GM21390 (cell line): ENCODE measurements around the gene ARHGDIB.

Experiments used
- ATAC-seq: cut with Tn5 transposase; IDR thresholded peaks from one replicate; pipeline ENCODE4 v1.9.1; 2021; ENCODE audit not compliant: unreplicated experiment

The ARHGDIB gene

DNA sequence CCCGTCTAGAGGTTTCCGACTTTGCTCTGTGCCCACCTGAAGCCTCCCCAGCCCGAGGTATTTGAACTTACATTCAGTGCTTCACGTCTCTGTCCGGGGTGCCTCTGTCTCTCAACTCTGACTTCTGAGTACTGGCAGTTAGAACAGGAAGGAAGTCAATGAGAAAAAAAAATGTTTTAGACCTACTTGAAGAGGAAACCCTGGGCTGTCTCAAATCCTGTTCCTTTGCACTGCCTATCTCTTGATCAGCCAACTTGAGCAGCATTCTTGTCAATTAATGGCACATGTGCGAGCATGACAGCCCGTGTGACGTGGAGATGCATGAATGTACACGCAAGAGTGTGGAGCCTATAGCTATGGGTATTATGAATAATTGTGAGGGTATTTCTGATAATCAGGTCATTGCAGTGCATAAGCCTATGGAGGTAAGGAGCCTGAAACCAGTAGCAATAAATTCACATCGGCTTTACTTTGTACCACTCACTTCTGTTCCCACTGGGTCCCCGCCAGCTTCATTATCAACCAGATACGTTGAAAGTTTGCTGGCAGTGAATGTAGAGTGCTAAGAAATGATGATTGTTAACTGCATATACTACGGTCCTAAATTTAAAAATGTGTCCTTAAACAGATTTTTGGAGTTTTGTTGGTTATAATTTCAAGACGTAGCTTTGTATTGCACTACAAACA, at the start of gene ARHGDIB:
ARHGDIB (minus strand) TSS at position 136 of the 687 bp plus-strand sequence. CDS start 10,889 bp downstream, outside the sequence.
- peak; percentile 63 for ATAC-seq

DNA sequence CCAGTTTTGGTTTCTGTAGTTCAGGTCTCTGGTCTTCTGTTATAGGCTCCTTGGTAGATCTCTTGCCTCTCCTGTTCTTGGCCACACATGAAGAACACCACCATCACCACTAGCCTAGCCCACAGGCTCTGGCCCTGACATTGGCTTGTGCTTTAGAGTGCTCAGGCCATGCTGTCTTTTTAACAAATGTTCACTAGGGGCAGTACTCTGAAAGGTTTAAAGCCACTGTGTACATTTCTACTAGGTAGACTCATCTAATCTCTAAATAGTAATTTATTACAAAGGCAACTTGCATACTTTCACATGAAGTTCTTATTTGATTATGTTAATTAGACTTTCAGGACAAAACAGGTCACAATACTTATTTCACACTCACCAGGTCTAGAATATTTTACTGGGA, 49.8 kb upstream of the ARHGDIB start:
- ATAC-seq: no peak

DNA sequence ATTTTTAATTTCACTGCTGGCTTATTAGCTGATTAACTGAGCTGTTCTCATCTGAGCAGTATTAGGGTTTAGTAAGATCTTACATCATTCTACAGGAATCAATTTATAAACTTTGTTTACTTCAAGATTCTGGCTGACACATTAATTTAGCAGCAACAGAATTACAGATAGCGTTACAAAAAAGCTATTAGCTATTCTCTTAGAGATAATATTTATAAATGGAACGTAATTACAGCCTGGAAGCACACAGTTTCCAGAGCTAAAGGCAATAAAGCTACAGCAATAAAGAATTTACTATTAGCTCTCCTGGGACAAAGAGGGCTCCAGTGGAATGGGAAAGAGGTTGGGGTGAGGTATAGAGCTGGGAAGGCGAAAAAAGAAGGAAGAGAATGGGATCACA, 46.1 kb upstream of the ARHGDIB start:
- ATAC-seq: no peak

DNA sequence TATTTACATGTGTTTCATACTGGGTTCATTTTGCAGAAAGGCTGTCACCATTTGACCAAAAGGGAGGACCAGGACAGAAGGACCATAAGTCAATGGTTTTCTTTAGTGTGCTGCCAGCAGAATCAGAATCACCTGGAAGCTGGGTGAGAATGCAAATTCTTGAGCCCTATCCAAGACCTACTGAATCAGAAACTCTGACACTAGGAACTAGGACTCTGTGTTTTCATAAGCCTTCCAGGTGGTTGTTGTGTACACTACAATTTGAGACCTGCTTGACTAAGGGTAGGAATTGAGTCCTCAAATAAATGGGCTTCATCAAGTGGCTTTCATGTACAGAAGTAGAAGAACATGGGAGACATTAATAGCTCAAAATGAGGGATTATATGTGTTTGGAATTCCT, 43.7 kb upstream of the ARHGDIB start:
- ATAC-seq: no peak

DNA sequence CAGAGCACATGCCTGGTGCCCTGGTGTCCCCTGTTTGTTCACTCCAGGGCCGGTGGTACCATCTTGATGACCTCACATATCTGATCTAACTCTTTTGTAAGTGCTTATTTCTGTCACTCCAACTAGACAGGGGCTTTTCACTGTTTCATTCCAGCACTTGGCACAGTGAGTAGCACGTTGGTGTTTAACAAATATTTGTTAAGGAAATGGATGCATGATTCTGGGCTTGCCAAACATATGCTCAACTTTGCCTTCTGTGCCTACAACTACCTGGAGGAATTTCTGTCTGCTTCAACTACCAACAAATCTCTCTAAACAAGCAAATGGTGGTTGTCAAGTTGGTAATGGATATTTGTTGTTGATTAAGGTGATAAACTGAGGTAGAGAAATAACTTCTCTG, 43.0 kb upstream of the ARHGDIB start:
- no peak for ATAC-seq

DNA sequence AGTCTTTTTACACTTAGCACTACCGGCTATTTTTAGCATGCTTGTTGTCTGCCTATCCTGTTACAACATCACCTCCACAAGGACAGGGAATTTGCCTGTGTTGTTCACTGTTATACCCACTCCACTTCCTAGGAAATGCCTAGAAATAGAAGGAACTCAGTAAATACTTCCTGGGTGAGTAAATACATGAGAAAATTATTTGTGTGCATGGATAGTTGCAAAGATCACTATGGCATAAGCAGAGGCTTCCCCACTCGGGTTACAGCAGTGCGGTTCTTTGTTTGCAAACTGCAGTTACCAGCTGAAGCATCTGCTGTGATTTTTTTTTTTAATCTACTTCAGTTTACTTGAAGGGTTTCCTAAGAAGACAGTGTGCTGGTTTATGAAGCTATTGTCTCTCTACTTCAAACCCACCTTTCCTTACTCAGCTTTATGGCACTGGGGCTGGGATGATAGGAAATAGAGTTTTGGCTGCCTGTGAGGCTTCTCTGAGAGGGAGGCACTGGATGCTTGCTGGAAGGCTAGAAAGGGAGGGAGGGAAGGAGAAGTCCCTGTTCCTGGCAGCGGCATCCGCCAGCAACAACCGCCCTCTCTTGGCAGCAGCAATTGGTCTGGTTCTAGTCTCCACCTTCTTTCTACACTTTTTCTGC, 40.5 kb upstream of the ARHGDIB start:
- ATAC-seq: no peak

DNA sequence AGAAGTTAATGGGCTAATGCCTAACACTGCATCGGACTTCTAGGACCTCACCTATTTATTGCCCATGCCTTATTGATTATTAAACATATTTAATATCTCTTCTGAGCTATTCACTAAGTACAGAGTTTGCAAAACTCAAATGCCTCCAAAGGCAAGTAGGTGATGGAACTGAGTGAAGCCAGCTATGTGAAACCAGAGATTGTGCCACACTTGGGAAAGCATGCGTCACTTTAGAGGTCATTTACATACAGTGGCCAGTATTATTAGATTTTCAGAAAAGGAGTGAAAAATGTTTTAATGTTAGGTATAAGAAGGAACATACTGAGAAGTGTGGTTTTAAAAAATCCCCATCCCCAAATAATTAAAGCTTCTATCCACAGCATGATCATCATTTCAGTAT, 39.2 kb upstream of the ARHGDIB start:
- no peak for ATAC-seq

DNA sequence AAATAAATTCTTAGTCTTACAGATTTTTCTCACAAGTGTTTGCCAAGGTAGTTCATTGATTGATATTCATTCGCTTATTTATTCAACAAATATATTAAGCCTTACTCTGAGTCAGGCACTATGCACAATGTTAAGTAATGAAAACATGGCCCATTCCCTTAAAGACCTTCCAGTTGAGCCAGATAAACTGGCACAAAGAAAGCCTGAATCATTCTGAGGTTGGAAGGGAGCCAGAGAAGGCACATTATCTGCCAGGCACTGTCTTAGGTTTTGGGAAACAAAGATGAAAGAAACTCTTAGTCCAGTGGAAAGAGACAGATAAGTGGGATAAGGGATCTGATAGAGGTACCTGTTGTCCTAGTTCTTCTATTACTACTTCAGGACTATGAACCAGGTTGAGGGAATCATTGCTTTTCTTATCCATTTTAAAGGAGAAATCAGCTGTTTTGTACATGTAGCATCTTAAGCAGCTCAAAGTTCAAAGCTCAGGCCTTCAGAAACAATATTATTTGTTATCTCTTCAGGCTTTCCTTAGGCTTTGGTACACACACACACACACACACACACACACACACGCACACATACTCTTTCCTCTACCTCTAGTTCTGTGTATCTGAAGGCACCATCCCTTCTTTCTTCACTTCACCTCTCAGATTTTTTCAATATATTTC, 38.4 kb upstream of the ARHGDIB start:
- no peak for ATAC-seq

DNA sequence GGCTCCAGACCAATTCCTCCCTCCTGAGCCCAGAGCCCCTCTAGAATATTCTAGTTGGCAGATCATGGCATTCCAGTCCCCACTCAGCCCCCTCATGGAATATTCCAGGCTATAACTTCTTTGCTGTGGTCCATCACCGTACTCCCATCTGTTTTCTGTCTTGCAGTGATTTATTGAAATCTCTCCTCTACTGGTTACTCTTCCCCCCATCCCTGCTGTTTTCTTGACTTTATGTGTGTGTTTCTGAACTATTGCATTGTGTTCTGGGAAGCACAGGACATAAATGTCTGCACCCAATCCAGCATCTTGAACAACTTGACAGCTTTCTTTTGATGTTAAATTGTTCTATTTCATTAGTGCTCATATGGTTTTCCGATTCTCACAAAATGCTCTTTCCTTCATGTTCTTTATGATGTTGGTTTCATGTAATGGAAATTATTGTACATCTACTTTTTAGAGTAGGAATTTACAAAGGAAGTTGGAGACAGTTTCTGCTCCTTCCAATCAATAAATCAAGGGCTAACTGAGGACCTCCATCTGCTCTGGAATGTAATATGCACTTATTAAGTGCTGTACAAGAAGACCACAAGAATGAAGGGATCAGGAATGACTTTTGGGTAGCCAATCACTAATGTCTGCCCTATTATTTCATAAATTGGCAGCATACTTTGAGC, 37.8 kb upstream of the ARHGDIB start:
- ATAC-seq: no peak

DNA sequence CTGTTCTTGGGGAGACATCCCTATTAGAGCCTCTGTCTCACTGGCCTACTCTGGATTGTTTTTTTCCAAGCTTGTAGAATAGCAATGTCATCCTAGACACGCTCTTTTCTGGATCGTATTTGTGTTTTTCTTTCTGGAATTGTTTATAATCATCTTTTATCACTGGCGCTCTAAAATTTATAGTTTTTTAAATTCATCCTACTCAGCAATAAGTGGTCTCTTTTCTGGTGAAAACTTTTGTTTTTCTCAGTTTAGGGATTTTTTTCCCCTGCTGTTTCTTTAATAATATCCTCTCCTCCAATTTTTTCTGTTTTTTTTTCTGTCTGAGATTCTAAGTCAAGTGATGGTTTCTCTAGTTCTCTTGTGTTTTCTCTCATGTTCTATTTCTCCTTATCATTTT, 36.6 kb upstream of the ARHGDIB start:
- no peak for ATAC-seq

DNA sequence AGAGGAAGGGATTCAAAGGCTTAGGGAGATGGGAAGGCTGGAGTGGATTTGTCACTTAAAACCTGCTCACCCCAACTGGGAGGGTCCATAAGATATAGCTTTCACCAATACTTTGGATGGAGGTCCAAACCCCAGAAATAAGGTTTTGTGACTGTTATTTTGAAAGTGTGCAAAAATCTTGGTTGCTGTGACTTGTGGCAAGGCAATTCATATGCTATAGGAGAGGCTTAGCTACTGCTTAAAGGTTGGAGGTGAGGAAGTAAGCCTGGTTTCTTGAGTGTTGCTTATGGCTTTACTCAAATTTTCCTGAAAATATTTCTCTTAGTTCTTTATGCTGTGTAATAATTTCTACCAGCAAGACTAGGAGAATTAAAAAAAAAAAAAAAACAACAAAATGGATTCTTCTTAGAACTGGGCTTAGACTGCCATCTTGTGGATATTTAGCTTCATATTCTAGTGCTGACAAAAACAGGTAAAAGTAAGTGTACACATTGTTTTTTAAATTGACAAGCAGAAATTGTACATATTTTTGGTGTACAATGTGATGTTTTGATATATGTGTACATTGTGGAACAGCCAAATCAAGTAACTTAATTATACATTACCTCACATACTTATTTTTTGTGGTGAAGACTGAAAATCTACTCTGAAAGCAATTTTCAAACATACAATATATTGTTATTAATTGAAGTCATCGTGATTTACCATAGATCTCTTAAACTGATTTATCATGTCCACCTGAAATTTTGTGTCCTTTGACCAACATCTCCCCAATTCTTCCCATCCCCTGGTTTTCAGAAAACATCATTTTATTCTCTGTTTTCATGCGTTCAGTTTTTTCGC, 34.4 kb upstream of the ARHGDIB start:
- no peak for ATAC-seq

DNA sequence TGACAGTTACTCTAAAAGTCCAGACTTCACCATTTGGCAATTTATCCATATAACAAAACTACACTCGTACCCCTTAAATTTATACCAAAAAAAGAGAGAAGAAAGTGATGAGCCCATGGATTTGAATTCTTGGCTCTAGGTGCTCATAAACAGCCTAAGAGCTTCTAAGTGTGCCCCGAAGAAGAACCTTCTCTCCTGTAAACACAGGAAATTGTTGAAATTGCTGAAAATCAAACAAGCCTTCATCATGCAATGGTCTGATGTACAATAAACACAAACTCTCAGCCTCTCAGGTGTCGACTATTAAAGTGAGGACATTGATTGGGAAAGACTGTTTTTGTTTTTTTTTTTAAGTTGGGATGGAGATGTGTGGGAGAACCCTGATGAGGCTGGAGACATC, 33.2 kb upstream of the ARHGDIB start:
- ATAC-seq: no peak

DNA sequence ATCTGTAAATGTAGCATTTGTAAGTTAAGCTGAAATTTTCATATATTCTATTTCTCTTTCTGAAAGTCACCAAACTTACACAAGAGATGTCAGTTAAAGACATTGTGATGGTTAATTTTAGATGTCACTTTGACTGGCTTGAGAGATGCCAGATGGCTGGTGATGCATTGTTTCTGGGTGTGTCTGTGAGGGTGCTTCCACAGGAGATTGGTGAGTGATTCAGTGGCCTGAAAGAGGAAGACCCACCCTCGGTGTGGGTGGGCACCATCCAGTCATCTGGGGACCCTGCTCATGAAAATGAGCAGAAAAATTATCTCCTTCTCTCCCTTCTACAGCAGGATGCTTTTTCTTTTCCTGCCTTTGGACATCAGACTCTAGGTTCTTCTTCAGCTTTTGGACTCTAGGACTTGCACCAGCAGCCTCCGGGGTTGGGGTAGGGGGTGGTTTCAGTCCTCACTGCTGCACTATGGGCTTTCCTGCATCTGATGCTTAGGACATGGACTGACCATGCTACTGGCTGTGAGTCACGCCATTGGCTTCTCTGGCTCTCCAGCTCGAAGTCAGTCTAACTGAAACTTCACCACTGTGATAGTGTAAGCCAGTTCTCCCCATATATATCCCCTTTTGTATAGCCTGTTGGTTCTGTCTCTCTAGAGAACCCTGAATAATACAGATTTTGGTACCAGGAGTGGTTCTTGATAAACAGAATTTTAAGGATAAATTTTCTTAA, 32.3 kb upstream of the ARHGDIB start:
- ATAC-seq: no peak

DNA sequence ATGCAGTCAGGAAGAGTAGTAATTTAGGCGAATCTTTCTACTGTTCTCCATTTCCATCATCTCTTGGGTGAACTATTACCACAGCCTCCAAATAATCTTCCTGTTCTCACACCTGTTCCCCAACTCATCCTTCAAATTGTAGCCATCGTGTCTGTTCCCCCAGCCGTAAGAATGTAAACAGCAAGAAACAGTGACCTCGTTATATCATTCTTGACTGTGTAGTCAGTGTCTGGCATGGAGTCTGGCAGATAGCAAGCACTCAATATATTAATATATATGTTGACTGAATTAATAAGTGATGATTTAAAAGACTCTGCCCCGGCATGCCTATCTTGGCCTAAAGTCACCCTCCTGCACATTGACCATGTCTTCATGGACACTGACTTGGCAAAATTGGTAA, 31.7 kb upstream of the ARHGDIB start:
- ATAC-seq: no peak

DNA sequence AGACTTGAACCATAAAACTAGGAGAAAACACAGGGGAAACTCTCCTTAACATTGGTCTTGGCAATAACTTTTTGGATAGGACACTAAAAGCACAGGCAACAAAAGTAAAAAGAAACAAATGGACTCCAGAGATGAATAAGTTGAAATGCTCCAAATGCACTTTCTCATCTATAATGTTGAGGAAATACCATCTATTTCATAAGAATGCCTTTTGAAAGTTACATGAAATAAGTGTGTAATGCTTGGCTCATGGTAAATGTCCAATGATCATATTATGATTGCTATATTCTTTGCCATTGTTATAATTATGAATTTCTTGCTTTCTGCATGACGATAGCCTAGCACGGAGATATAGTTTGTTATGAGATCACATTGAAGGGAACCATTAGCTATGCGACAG, 31.3 kb upstream of the ARHGDIB start:
- ATAC-seq: no peak

DNA sequence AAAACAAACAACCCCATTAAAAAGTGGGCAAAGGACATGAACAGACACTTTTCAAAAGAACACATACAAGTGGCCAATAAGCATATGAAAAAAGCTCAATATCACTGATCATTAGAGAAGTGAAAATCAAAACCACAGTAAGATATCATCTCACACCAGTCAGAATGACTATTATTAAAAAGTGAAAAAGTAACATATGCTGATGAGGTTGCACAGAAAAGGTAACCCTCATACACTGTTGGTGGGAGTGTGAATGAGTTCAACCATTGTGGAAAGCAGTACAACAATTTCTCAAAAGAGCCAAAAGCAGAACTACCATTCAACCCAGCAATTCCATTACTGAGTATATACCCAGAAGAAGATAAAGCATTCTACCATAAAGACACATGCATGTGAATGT, 29.7 kb upstream of the ARHGDIB start:
- peak; percentile 56 for ATAC-seq

DNA sequence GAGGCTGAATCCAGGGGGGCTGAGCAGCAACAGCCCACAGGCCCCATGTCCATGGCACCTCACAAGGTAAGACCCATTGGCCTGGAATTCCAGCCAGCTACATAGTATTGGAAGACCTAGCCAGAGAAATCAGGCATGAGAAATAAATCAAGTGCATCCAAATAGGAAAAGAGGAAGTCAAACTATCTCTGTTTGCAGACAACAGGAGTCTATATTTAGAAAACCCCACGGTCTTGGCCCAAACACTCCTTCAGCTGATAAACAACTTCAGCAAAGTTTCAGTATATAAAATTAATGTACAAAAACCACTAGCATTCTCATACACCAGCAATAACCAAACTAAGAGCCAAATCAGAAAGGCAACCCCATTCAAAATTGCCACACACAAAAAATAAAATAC, 28.4 kb upstream of the ARHGDIB start:
- ATAC-seq: peak; percentile 48

DNA sequence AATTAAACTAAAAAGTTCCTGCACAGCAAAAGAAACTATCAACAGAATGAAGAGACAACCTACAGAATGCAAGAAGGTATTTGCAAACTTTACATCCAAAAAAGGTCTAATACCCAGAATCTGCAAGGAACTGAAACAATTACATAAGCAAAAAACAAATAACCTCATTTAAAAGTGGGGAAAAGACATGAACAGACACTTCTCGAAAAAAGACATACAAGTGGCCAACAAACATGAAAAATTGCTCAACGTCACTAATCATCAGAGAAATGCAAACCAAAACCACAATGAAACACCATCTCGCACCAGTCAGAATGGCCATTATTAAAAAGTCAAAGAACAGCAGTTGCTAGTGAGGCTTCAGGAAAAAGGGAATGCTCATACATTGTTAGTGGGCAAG, 26.6 kb upstream of the ARHGDIB start:
- ATAC-seq: no peak

DNA sequence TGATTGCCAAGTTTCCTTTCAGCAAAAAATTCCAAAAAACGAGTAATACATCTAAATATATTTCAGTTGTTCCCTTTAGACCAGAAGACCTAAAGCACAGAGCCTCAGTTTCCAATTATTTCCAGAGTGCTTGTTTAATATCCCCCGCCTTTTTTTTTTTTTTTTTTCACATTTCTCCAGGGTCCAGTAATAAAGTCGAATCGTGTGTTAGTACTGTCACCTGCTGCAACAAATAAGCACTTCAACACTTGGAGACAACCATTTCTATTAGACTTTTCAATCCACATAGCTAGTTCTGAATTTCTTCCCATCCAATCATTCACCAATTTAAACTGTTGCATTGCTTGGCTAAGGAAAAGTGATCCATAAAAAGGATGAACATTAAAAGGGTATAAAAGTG, 25.0 kb upstream of the ARHGDIB start:
- no peak for ATAC-seq

DNA sequence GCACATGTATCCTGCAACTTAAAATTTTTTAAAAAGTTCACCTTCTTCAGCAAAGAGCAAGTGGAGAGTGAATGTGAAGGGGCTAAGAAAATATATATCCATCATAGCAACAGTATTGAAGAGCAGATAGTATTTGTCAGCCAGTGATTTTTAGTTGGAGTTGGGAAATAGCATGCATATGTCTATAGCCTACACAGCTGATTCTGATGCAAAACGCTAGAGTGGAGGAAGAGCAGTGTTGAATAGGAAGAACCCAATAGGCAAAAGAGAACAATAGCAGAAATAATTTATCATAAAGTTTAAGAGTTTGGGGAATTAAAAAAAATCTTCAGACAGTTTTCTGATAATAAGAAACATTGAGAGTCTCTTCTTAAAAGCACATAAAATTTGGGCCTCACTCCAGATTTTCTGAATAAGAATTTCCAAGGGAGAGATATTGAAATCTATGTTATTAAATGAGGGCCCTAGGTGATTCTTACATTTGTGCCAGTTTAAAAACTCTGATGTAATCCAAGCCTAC, 23.4 kb upstream of the ARHGDIB start:
- ATAC-seq: no peak
